Measurements from ENCODE around the gene PARD3B.

PARD3B gene

DNA sequence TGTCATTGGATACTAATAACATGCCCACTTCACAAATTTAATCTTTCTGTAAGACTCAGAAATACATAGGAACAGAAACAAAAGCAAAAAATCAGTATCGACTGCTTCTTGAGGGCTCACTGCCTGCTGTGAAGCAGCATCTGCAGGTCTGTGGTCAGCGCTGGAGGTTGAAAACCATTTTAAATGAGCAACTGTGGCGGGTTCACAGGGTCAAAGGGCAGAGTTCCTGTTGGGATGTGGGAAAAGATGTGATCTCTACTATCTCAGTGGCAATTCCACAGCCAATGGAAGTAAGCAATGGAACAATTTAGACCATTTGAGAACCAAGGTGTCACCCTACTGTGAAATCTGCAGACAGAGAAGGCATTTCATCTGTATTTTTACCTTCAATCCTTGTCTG lies 468.3 kb downstream of the PARD3B start:
- Histone ChIP-seq H2AFZ (ENCODE audit: low read length) (no peak overlapping the region), H3K9me2 (replicated peaks; ENCODE audit: insufficient read depth, low read length) (no peaks in the 10 kb centered on the region), H3K4me3 (ENCODE audit: low read length) (no peak overlapping the region), H3K36me3 (replicated peaks; ENCODE audit: insufficient read depth, low read length) (no peaks in the 10 kb centered on the region), H3K9ac (ENCODE audit: low read length) (no peak overlapping the region), H3K4me2 (ENCODE audit: low read depth, low read length) (no peak overlapping the region), H3K79me2 (ENCODE audit: low read length) (no peaks in the 10 kb centered on the region), H3K27me3 (replicated peaks; ENCODE audit: insufficient read depth, low read length) (no peaks in the 10 kb centered on the region), H3K9me3 (replicated peaks; ENCODE audit: insufficient read depth, low read length) (no peaks in the 10 kb centered on the region), H3F3A (ENCODE audit: insufficient read depth, low read length) (no peaks in the 10 kb centered on the region), H4K20me1 (ENCODE audit: insufficient read depth, low read length) (no peaks in the 10 kb centered on the region), H3K4me1 (ENCODE audit: low read length) (no peaks in the 10 kb centered on the region), H3K27ac (ENCODE audit: low read length) (no peak overlapping the region)
- DNase-seq = no peak
- TF ChIP-seq, protein P1, sequence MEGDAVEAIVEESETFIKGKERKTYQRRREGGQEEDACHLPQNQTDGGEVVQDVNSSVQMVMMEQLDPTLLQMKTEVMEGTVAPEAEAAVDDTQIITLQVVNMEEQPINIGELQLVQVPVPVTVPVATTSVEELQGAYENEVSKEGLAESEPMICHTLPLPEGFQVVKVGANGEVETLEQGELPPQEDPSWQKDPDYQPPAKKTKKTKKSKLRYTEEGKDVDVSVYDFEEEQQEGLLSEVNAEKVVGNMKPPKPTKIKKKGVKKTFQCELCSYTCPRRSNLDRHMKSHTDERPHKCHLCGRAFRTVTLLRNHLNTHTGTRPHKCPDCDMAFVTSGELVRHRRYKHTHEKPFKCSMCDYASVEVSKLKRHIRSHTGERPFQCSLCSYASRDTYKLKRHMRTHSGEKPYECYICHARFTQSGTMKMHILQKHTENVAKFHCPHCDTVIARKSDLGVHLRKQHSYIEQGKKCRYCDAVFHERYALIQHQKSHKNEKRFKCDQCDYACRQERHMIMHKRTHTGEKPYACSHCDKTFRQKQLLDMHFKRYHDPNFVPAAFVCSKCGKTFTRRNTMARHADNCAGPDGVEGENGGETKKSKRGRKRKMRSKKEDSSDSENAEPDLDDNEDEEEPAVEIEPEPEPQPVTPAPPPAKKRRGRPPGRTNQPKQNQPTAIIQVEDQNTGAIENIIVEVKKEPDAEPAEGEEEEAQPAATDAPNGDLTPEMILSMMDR (IDR thresholded peaks at IDR 0.05; ENCODE audit: low read length) = no peak
- no peak for TF ChIP-seq EZH2 (optimal IDR thresholded peaks at IDR 0.05; ENCODE audit: low read depth, low read length)
- no peak for TF ChIP-seq EZH2phosphoT487 (IDR thresholded peaks at IDR 0.05; ENCODE audit: low read length)

GRCh38 chr2:205014201-205014600 lies 468.9 kb downstream of the PARD3B start:
- no peak overlapping the region for H3K27ac ChIP-seq (ENCODE audit: low read length)
- TF ChIP-seq EZH2phosphoT487 (IDR thresholded peaks at IDR 0.05; ENCODE audit: low read length) (no peak), EZH2 (optimal IDR thresholded peaks at IDR 0.05; ENCODE audit: low read depth, low read length) (no peak)
- TF ChIP-seq, protein P1 (IDR thresholded peaks at IDR 0.05; ENCODE audit: low read length) = no peak

DNA sequence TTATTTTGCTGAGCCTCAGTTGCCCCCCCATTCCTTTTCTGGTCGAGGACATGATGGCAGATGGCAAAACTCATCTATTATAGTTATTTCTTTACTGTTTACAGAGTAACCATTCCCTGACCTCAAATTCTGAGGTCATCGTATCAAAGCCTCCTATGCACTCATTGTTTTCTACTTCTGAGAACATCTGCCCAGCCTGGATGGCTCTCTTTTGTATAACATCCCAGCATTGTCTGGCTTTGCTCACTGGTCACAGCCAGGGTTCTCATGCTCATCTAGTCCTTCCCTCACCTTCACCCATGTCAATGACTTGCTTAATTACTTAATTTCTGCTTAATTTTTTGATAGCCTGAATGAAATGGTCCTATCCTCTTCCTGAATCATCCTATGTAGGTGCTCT lies 472.1 kb downstream of the PARD3B start:
- H3K36me3 ChIP-seq (replicated peaks; ENCODE audit: insufficient read depth, low read length) = no peaks in the 10 kb centered on the region
- no peaks in the 10 kb centered on the region for H3K9me3 ChIP-seq (replicated peaks; ENCODE audit: insufficient read depth, low read length)
- no peak for DNase-seq
- TF ChIP-seq EZH2phosphoT487 (IDR thresholded peaks at IDR 0.05; ENCODE audit: low read length) (no peak), EZH2 (optimal IDR thresholded peaks at IDR 0.05; ENCODE audit: low read depth, low read length) (no peak)
- TF ChIP-seq, protein P1 (IDR thresholded peaks at IDR 0.05; ENCODE audit: low read length) = no peak
- no peaks in the 10 kb centered on the region for H3F3A ChIP-seq (ENCODE audit: insufficient read depth, low read length)
- no peaks in the 10 kb centered on the region for H3K79me2 ChIP-seq (ENCODE audit: low read length)
- no peaks in the 10 kb centered on the region for H3K27me3 ChIP-seq (replicated peaks; ENCODE audit: insufficient read depth, low read length)
- no peaks in the 10 kb centered on the region for H3K9me2 ChIP-seq (replicated peaks; ENCODE audit: insufficient read depth, low read length)
- no peaks in the 10 kb centered on the region for H4K20me1 ChIP-seq (ENCODE audit: insufficient read depth, low read length)
- H3K4me1 ChIP-seq (ENCODE audit: low read length) = no peaks in the 10 kb centered on the region
- H3K27ac ChIP-seq (ENCODE audit: low read length) = no peak overlapping the region
- H3K4me2 ChIP-seq (ENCODE audit: low read depth, low read length) = no peak overlapping the region
- no peak overlapping the region for H3K9ac ChIP-seq (ENCODE audit: low read length)
- H2AFZ ChIP-seq (ENCODE audit: low read length) = no peak overlapping the region
- no peak overlapping the region for H3K4me3 ChIP-seq (ENCODE audit: low read length)

More at GRCh38 chr2:205014201-205014600, 468.9 kb downstream of the PARD3B start:
- no peaks in the 10 kb centered on the region for H3K4me1 ChIP-seq (ENCODE audit: low read length)
- H3F3A ChIP-seq (ENCODE audit: insufficient read depth, low read length) = no peaks in the 10 kb centered on the region
- H3K27me3 ChIP-seq (replicated peaks; ENCODE audit: insufficient read depth, low read length) = no peaks in the 10 kb centered on the region
- H3K9ac ChIP-seq (ENCODE audit: low read length) = no peak overlapping the region
- H3K79me2 ChIP-seq (ENCODE audit: low read length) = no peaks in the 10 kb centered on the region
- no peak overlapping the region for H3K4me3 ChIP-seq (ENCODE audit: low read length)
- no peak overlapping the region for H2AFZ ChIP-seq (ENCODE audit: low read length)
- no peaks in the 10 kb centered on the region for H3K36me3 ChIP-seq (replicated peaks; ENCODE audit: insufficient read depth, low read length)
- H3K9me2 ChIP-seq (replicated peaks; ENCODE audit: insufficient read depth, low read length) = no peaks in the 10 kb centered on the region
- no peak for DNase-seq
- no peaks in the 10 kb centered on the region for H4K20me1 ChIP-seq (ENCODE audit: insufficient read depth, low read length)
- H3K9me3 ChIP-seq (replicated peaks; ENCODE audit: insufficient read depth, low read length) = no peaks in the 10 kb centered on the region
- no peak overlapping the region for H3K4me2 ChIP-seq (ENCODE audit: low read depth, low read length)

All from MM.1S (cell line).